ENCODE results near the gene RERE. TPM values are rescaled to one million over a fixed set of nuclear protein-coding genes. Genes with fewer than 3 reads are reported as not detected.
"Not testable (repeated sequence)": the region's sequence is repeated elsewhere in the genome, so short reads cannot be mapped to it uniquely, and the experiment has no call there.

RERE gene
- total RNA-seq, 1 donor from 2014 or later = 115 TPM

DNA sequence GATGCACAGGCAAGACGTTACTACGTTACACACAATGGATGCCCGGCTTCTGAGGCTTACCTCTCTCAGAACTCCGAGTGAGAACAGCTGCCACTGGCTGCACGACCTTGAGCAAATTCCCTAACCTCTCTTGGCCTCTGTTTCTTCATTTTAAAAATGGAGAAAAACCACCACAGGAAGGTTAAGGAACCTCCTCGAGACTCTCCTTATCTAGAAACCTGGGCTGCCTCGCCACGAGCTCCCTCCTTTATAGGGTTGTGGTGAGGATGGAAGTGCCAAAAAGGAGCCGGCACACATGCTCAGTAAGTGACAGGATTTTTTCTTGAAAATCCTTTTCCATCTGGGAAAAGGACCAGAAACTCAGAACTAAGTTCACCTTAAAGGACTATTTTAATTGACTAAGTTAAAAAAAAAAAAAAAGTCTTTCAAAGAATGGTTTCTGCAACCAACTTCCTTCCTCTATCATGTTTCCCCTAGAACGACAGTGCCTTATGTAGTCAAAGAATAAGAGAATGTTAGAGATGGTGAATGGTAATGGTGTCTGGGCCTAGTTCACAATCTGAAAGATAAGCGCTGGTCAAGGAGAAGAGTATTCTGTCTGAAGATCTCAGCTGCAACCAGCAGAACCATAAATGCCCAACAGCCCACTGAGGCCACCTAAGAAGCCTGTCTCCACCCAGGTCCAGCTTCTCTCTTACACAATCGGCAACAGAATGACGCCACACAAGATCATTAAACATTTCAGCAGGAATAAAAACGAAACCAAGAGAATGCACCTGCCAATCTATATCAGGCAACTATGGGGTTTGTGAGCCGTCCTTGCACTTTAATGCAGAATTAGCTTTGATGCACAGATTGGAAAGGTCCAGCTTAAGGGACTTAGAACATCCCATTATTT lies 434.6 kb downstream of the RERE start:
- ATAC-seq = no peak
- intact Hi-C loops (cut with micrococcal nuclease) = no loop called here
- no peak for DNase-seq

DNA sequence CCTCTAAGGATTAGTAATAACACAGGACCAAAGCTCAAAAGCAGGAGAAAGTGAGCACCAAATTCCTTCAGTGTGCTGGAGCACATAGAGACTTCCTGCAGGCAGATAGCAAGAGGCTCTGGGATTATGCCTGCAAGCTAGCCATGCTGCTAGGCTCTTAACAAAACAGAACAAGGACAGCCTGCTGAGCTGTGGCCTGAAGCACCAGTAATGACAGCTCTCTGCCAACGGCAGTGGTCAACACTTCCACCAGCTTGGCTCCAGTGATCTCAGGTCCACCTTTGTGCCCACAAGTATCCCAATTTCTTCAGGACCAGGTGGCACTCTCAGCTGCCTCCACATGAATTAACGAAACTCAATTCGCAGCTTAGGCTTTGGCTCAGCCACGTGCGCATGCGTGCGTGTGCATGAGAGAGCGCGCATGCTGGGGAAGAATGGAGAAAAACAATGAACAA lies 435.4 kb downstream of the RERE start:
- DNase-seq (no peak), ATAC-seq (peak; percentile 40)
- intact Hi-C loops (cut with micrococcal nuclease) = no loop called here

DNA sequence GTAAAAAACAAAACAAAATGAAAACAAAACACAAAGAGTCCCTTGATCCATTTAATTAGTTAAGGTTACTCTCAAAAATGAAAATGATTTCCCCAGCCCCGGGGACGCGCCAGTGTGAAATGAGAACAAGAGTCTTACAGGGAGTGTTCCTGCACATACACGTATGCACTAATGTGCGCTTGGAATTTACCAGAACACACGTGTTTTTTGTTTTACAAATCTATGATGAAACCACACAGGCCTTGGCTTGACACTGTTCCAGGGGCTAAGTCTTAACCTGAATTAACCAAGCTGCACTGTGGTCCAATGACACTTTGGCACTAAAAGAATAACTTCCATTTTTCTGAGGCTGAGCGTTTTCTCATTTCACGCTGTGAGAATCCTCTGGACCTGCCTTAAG lies 435.8 kb downstream of the RERE start:
- ATAC-seq = no peak
- intact Hi-C loops (cut with micrococcal nuclease) = no loop called here

DNA sequence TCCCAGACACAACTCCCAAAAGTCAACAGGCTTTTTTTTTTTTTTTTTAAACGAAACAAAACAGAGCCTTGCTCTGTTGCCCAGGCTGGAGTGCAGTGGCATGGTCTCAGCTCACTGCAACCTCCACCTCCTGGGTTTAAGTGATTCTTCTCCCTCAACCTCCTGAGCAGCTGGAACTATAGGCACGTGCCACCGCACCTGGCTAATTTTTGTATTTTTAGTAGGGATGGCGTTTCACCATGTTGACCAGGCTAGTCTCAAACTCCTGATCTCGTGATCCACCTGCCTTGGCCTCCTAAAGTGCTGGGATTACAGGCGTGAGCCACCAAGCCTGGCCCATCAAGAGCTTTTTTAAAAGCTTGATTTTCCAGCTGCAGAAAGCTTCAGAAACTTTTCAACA lies 437.1 kb downstream of the RERE start:
- ATAC-seq; intact Hi-C loops (cut with micrococcal nuclease); DNase-seq: not testable (repeated sequence)

More for the DNA sequence above, 435.8 kb downstream of the RERE start:
- no peak for DNase-seq

DNA sequence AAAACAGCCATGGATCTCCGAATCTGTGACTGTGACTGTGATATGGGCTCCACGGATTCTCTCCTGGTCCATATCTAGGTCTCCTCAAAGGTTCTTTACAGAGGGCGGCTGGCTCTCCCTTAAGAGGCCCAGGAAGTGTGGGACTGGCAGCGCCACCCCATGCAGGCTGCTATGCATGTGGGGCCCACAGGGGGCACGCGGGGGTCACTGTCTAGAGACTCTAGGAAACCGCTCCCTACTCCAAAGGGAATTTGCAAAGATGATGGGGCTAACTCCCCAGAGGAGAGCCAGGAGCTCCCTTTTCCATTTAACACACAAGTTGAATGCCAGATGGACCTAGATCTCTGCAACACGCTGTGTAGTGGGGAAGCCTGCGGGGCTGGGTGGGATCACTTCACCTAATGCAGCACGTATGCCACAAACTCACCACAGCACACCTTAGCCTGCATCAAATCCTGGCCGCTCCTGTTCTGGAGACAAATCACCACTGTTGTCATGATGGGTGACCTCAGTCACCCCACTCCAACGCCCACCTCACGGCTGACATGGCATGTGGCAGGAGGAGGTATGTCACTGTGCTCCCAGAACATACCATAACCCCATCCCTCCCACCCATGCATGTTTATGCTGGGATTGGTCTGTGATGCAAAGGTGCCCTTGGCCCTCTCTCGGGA lies 437.8 kb downstream of the RERE start:
- intact Hi-C loops (cut with micrococcal nuclease) = no loop called here
- DNase-seq = no peak
- no peak for ATAC-seq

DNA sequence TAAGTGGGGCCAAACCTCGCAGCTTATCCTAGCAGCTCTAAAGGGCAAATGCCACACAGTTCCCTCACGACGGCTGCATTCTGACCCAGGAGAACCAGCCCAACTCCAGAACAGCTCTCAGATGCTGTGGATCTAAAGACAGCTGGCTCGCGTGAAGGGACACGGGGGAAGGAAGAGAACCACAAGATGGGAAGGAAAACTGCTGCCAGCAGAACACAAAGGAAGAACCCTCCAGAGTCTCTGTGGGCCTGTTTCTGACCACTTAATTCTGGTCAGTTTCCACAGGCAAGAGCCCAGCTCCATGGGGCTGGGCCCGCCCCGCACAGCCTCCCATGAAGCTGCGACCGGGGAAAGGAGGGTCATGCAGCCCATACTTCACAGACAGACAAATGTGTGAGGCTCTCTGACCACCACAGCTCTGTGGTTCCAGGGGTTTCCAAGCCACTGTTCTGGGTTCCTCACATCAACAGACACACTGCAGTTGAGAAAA lies 438.4 kb downstream of the RERE start:
- peak; percentile 40 for ATAC-seq
- DNase-seq = no peak
- intact Hi-C loops (cut with micrococcal nuclease) = no loop called here

DNA sequence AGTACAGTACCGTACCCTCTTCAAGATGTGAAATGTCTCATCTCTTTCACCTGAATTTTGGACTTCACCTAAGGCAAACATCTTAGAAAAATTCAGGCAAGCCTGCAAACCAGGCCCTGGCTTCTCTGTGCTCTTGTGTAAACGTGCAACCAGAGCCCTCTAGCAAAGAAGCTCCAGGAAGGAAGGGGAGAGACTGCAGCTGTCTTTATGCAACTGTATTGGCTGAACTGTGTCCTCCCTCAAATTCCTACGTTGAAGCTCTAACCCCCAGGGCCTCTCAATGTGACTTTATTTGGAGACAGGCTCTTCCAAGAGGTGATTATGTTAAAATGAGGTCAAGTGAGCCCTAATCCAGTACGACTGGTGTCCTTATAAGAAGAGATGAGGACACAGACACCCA lies 439.3 kb downstream of the RERE start:
- DNase-seq = peak; percentile 19

DNA sequence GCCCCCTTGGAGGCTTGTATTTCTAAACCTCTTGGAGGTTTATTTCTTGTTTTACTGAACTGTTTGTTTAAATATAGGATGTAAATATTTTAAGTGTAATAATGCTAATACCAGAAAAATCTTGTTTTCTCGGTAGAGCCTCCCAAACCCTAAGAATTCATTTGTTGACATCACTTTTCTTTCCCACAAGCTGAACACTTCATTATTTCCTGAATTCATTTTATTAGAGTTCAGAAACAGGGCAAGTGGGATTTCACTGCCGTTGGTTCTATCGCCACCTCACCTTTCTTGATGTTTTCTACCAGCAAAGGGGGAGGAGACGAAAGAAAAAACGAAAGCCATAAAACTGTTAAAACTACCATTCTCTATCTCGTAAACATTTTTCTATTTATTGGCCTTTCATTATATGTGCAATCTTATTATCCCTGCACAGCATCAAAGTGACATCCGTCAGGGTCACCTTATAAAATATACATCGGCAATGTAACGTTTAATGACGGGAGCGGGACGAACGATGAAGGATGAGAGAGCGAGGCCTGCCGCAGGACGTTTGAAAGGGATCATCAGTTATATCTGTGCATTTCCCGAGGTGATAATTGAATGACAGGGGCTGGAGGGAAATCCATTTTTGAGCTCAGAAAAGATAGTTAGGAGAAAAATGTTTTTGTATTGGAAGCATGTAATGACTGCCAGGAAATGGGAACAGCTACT lies 440.0 kb downstream of the RERE start:
- no peak for DNase-seq
- no peak for ATAC-seq
- intact Hi-C loops (cut with micrococcal nuclease) = no loop called here

More for the DNA sequence above, 439.3 kb downstream of the RERE start:
- intact Hi-C loops (cut with micrococcal nuclease) = no loop called here
- peak; percentile 16 for ATAC-seq

DNA sequence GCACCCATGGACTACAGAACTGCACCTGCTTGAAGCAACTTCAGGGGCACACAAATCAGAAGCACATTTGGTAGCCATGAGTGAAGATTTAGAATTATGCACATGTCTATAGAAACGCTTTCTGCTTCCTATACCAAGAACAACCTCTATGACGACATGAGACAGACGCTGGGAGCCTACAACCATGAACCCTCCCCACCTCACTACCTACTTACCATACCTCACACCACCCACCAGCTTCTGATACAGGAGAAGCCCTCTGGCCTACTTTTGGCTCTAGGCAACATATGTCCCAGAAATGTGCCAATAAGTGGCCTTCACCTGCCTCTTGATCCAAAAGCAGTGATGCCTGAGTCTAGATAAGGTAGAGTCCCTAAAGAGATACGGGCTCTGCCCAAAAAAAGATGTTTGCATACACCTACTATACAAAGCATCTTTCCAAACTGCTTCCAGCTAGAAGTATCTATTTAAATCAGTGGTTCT lies 441.0 kb downstream of the RERE start:
- no peak for DNase-seq
- intact Hi-C loops (cut with micrococcal nuclease) = no loop called here
- no peak for ATAC-seq

DNA sequence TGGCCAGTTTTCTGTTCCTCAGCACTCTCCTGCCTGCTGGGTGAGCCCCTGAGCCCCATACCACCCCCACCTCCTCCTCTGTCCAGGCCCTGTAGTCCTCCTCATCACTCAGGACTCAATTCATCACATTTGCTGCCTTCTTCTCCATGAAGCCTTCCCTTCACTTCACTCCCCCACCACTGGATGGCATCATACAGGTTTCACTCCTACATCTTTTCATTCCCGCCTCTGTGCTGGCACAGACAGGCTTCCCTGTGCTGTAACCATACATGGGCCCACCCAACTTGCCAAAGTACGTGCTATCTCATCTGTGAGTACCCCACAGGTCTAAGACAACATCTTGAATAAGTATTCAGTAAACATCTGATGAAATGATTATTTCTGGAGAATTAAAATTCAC lies 442.6 kb downstream of the RERE start:
- no peak for ATAC-seq
- intact Hi-C loops (cut with micrococcal nuclease) = loop anchor here (5.0 kb wide), 1 partner anchor 32 kb away; no protein-coding TSS in a partner anchor
- DNase-seq = no peak

DNA sequence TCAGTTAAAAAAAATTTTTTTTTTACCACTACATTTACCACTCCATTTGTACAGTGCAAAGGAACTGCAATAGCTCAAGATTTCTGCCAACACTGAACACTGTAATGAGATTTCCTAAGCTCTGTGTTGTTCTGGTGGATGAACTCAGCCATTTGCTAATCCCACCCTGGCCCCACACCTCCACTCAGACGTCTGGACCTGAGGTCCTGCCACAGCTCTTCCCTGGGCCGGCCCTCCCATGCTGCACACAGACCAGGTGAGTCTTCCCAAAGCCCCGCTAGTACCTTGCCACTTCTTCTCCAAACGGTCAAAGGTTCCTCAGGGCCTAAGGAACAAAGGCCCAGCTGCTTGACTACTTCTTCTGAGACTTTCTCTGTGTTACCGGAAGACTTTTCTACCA lies 443.1 kb downstream of the RERE start:
- DNase-seq (peak; percentile 42), ATAC-seq (peak; percentile 1)
- intact Hi-C loops (cut with micrococcal nuclease) = loop anchor here (5.0 kb wide), 1 partner anchor 33 kb away; no protein-coding TSS in a partner anchor

DNA sequence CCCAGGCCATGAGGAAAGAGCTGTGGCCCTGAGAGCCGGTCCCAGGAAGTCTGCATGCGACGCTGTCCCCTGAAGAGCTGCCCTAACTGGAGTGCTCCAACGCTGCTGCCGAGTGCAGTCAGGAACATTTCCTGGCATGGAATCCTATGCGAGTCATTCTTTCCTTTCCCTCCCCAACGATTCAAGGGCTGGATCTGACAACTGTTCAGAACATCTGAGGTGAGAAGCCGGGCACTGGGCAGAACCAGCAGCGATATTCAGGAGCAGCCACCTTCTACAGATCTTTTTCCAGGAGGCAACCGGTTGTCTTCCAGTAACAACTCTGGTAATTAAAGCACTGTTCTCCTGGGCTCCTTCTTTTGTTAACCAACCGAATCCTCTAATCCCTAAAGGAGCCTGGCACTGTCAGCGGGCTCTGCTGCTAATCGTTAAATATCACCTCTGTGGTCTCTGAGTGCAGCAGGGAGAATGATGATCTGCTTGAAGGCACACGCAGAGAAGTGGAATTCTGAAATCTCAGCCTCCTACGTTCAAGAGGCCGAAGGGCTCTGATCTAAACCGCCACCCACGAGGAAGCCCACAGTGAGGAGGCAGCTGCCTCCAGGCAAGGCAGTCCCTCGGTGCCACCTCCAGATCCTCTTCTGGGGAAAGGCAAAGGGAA lies 443.7 kb downstream of the RERE start:
- intact Hi-C loops (cut with micrococcal nuclease) = loop anchor here (5.0 kb wide), 1 partner anchor 34 kb away; no protein-coding TSS in a partner anchor
- DNase-seq (peak; percentile 80), ATAC-seq (peak; percentile 83)

DNA sequence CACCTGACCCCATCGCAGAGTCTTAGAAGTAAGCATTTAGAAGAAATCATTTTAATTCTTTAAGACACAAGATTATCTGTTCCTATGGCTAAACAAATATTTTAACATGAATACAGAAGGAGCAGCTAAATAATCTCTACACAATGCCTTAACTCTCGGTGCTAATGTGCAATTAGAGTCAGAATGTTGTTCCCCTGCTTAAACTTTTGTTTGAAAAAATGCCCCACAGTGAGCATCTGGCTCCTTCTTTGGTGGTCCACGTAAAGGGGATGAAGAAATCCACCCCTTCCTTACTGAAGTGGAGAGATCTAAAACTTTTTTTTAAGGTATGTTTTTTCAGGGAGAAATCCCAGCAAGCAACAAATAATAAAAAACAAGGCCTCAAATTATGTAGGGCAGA lies 444.3 kb downstream of the RERE start:
- intact Hi-C loops (cut with micrococcal nuclease) = loop anchor here (5.0 kb wide), 1 partner anchor 34 kb away; no protein-coding TSS in a partner anchor
- no peak for DNase-seq
- ATAC-seq = no peak

DNA sequence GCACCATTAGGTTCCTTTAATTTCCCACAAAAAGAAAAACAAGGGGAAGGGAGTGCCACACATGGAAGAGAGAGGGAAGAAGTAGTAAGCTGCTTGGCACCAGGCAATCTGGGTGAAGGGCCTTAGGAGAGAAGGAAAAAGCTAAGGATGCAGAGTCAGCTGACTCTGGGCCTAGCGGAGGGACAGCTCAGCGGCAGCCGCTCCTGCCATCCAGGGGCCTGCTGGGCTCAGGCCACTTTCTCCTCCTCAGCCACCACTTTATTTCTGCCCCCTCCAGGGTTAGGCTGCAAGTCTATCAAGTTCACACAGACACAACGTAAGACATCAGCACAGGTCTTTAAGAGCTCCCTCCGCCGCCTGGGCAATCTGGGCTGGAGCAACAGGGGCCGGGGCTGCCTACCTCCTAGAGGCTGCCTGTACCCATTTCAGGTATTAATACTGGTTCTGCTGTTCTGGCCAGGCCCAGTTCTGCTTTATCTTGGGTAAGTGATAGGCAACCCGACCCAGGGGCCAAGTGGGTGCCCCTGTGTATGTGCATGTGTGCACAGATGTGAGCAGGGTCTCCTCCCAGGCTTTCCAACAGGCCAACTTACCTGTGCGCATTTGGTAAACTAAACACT lies 446.0 kb downstream of the RERE start:
- intact Hi-C loops (cut with micrococcal nuclease) = loop anchor here (5.0 kb wide), 1 partner anchor 36 kb away; no protein-coding TSS in a partner anchor
- DNase-seq = peak; percentile 34
- ATAC-seq = peak; percentile 1

DNA sequence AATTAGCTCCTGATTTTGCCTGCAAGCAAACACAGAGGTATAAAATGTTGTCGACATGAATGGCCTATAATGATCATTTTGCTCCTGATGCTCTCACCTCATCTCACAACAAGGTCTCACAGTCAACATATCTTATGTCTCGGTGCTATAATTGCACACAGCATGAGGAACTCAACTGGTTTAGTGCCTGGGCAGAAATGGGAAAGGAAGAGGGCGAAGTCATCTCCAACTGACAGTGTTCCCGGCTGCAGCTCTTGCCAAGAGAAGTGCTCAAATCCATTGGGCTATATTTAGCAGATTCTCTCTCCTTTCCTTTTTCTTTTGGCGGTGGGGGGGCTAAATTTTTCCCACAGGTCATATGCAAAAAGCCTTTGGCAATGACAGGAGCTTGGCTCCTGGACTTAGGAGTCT lies 446.5 kb downstream of the RERE start:
- DNase-seq (peak; percentile 56), ATAC-seq (peak; percentile 60)
- intact Hi-C loops (cut with micrococcal nuclease) = loop anchor here (5.0 kb wide), 1 partner anchor 36 kb away; no protein-coding TSS in a partner anchor

DNA sequence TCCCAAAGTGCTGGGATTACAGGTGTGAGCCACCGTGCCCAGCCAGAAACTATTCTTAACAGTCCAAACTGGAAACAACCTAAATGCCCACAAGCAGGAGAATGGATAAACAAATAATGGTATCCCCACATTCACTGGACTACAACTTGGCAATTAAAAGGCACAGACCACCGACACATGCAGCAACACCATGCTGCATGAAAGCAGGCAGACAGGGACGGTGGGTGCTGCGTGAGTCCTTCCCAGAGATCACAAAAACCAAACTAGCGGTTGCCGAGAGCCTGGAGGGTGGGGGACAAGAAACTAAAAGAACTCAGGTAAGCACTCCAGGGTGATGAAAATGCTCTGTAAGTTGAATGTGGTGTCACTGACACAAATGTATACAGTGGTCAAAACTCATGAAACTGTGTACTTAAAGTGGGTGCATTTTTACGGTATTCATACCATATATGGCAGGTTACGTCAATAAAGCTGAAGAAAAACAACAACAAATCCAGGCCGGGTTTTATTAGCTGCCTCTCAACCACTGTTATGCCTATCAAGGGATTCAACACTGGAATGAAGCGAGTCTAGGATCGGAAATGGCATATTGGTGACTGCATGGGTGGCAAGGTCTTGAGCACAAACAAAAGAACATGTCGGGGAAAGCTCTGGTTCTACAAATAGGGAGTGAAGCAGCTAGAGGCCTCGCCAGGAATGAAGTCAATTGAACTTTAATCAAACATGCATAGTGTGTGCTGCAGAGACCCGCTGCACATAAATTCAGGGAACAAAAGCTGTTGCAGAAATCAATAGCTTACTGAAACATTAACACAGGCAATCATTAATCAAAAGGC lies 447.2 kb downstream of the RERE start:
- DNase-seq = no peak
- no peak for ATAC-seq
- intact Hi-C loops (cut with micrococcal nuclease) = loop anchor here (5.0 kb wide), 1 partner anchor 37 kb away; no protein-coding TSS in a partner anchor

DNA sequence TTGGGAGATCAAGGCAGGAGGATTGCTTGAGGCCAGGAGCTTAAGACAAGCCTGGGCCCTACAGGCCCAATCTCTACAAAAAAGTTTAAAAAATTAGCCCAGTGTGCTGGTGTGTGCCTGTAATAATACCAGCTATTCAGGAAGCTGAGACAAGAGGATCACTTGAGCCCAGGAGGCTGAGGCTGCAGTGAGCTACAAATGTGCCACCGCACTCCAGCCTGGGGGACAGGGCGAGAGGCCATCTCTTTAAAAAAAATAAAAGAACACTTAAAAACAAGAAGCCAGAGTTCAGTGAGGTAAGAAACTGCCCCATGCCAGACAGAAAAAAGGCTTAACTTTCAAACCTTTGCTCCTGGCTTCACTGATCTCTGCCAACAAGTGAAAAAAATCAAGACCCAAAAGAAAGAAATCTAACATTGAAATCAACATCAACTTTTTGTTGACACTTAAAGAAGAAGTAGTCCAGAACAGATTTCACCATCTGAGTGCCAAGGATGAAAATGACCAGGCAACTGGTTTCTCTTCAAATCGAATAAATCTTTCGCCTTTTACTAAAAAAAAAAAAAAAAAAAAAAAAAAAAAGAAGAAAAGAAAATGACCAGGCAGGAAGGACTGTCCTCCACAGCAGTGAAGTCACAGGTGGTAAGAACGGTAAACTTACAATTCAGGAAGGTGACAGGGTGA lies 448.3 kb downstream of the RERE start:
- intact Hi-C loops (cut with micrococcal nuclease) = no loop called here
- DNase-seq (no peak), ATAC-seq (no peak)

Data from left ventricle myocardium superior (tissue), 1 donor.